ENCODE data around the gene AMOTL1.

GRCh38 chr11:94837317-94837716 is 69.2 kb downstream of the AMOTL1 start:
- TF ChIP-seq POLR2AphosphoS5 (IDR thresholded peaks at IDR 0.05; ENCODE audit: borderline replicate concordance, low read depth, low read length) (no peak), EZH2 (IDR thresholded peaks at IDR 0.05) (no peak), FOXP2 (optimal IDR thresholded peaks at IDR 0.05; ENCODE audit: control extremely low read depth, extremely low read length, insufficient read depth) (no peak)

Measured in SK-N-MC (cell line).